HTR-8/SVneo (cell line): ENCODE measurements around the gene QSOX2.

Source experiments
- DNase-seq: peaks from one replicate; pipeline ENCODE4 v3.0.0; 2011; ENCODE audit warnings: low spot score, mixed read lengths; ENCODE audit not compliant: insufficient read length
- FAIRE-seq: peaks from 2 replicates; lab custom pipeline; 2011; peaks lifted over from hg19 to GRCh38; lab: Jason Lieb, UNC

Gene QSOX2

DNA sequence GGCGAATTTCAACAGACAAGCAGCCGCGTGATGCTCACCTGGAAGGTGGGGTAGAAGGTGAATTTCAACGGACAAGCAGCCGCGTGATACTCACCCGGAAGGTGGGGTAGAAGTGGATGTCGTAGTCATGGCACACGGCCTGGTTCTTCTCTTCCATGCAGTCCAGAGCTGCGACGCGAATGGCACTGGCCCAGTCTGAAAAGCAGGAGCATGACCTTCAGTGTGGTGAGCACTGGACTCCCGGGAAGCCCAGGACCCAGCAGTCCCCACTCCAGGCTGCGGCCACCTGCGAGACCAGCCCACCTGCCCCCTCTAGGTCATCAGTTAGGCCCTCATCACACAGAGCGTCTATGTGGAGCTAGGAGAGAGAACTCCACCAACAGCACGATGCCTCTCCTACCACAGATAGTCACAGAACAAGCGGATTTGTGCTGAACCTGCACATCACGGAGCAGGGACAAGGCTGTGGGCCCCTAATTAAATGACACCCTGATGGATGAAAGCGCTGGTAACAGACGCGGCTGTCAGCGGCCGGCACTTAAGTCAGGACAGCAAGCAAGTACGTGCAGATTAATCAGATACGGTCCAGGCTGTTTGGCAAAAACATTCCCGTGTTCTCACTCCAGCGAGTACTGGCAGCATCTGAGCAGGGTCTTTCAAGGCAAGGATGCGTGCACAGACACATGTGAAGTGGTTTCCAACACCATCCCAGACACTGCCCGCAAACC is 18.8 kb downstream of the QSOX2 start:
- DNase-seq = no peak
- no peak for FAIRE-seq

DNA sequence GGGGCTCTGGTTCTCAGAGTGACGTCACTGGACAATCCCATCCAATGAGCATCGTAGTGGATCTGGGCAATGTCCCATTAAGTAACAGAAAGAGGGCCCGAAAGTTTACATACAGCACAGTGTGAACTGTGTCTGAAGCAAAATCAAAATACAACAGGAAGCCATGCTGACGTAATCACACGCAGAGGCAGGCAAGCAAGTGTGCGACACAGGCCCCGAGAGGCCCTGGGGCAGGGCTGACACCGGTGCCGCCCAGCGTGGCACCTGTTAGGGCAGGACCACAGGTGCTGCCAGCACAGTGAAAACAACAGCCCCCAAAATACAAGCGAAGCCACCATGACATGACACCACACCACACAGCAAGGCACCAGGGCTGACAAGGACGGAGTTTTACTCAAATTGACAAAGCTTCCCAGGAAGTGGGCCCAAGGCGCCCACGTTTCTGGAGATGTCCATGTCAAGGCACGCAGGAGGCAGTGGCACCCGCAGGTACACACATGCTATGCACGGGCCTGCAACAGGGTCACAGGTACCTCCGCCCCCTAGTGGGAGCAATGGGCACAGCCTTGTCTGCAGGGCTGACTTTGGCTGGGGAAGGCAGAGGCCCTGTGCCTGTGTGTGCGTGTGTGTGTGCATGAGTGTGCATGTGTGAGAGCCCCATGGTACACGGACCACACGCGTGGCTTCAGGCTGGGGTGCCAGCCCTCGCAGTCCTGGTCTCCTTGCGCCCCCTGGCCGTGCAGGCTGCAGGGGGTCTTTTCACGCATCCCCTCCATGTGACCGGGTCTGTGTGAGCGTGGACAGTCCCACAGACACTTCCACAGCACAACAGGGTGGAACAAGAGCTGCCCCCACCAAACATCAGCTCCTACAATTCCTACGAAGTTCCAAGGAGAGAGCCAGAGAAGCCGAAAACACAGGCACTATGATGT is 19.6 kb downstream of the QSOX2 start:
- DNase-seq = peak; percentile 46
- peak; percentile 72 for FAIRE-seq

DNA sequence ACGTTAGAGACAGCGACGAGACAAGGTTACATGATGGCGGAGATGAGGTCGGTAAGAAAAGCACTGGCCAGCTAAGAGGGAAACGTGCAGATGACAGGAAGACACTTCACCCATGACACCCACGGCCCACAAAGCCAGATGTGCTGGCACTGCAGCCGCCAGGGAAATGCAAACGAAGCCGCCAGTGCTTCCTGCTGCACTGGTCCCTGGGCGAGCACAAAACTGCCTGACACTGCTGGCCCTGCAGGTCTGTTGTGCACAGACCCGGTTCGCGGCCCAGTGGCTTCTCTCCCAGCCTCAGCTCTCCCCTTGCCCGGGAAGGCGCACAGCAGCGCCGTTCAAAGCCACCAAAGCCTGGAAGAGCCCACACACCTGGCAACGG is 20.3 kb downstream of the QSOX2 start:
- FAIRE-seq = no peak
- DNase-seq = no peak

DNA sequence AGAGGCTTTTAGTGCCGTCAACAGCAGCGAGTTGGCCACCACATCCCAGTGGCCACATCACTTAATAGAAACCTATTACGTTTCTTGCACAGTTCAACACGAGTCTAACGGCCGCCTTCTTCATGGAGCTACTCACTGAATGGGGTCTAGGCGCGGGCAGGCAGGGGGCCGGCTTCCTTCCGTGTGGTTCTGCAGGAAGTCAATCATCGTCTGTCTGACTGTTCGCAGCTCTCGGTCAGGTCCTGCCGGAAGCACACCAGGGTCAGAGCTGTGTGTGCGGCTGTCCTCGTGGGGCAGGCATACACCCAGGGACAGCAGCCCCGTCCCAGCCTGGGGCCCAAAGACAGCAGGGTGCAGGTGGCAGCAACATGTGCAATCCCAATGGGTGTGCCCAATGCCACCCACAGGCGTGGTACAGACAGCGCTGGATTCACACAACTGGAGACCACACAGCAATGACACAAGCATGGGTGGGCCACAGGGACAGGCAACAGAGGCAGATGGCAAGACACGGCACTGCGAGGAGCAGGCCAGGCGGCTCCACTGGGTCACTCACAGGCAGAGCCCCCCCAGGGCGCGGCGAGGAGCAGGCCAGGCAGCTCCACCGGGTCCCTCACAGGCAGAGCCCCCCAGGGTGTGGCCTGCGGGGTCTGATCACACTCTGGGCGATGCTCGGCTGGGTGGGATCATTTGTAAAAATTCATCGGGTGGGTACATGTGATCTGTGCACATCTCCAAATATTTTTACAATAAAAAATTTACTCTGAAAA is 21.6 kb downstream of the QSOX2 start:
- FAIRE-seq = no peak
- DNase-seq = no peak

DNA sequence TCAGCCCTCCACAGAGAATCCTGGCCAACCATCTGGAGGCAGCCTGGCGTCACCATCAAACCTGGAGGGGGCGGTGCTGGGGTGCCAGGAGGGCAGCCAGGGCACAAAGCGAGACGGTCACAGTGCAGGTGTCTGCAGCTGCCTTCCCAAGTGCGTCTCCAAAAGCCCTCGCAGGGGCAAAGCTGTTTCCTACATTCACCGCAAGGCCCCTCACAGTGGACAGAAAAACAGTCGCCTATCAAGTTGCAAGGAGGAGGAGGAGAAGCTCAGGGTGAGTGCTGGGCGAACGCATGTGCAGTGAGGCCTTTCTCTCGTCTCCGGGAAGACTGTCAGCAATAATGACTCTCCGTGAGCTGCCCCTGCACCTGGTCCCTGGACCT is 22.7 kb downstream of the QSOX2 start:
- DNase-seq = no peak
- no peak for FAIRE-seq

DNA sequence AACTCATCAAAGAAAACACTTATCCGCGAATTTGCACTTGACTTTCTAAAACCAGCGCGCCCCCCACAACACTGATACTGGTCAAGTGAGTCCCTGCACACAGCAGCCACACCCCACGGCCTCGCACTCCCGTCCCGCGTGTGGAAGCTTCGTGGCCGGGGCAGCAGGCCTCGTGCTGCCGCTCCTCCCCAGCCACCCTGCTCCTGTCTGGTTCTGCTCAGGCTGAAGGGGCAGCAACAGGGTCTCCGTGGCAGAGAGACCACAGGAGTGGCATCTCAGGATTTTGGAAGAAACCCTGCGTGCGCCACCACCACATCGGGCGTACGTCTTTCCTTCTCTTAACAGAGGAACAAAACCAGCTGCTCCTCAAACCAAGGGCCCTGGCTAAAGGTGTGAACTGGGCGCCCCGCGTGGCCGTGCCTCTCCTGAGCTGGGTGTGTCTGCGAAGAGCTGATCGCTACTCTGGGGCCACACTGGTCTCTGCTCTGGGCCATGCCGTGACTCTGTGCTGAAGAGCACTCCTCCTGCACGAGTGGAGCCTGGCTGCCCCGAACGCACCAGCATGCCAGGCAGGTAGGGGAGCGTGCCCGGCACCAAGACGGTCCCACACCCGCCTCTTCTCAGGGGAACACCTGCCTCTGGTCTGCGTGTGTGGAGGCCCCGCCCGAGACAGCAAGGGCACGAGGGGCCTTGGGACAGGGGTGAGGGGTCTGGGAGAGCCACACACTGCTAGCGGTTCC is 23.3 kb downstream of the QSOX2 start:
- FAIRE-seq = no peak
- no peak for DNase-seq

DNA sequence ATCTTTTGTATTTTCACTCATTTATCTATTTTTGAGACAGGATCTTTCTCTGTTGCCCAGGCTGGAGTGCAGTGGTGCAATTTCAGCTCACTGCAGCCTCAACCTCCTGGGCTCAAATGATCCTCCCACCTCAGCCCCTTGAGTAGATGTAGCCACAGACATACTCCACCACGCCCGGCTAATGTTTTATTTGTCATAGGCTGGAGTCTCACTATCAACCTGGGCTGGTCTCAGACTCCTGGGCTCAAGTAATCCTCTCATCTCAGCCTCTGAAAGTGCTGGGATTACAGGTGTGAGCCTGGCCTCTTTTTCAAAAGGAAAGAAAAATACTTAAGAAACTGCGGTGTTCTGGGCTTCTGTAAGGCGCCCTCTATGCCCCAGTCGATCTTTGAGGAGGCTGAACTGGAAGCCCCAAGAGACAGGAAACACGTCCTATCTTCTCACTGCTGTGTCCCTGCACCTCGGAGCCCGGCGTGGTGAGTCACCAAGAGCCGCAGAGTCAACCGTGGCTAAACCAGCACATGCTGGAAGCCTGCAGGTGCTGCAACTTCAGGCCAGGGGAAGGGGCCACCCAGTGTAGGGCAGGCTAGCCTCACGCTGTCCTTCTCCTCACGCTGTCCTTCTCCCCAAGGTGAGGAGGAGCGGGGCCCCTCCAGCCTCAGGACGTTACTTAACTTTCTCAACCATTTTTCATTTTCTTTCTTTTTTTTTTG is 25.4 kb downstream of the QSOX2 start:
- peak; percentile 74 for DNase-seq
- no peak for FAIRE-seq

DNA sequence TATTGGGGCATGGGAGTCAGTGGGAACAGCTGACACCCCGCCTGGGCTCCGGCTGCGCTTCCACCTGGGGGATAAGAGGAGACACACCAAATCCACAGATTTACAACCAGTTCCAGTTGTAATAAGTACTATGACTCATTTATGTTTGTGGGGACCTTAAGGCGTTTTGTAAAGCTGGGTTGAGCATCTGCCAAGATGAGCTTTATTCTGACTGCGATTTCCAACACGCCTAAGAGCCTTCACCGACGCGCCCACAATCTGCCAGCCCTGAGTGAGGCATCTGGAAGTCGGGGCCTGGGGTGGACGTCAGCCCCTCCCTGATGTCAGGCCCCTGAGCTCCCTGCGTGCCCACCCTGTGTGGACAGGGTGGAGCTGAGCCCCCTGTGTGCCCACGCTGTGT is 26.3 kb downstream of the QSOX2 start:
- FAIRE-seq = no peak
- DNase-seq = no peak

DNA sequence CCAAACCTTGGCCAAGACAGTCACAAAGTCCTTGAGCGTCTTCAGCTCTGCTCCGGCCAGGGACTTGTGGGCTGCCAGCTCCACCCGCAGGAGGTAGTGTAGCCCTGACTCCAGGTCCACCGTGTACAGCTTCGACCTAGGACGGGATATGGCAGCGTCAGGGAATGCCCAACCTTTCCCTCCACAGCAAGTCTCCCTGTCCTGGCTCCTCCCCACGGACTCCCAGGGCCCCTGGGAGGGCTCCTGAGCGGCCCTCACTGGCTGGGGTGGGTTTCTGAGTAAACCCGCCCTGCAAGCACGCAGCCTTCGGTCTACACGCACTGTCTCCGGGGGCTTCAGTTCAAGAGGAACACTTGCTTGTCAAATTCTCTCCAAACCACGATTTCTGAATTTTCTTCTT is 26.9 kb downstream of the QSOX2 start:
- FAIRE-seq = no peak

DNA sequence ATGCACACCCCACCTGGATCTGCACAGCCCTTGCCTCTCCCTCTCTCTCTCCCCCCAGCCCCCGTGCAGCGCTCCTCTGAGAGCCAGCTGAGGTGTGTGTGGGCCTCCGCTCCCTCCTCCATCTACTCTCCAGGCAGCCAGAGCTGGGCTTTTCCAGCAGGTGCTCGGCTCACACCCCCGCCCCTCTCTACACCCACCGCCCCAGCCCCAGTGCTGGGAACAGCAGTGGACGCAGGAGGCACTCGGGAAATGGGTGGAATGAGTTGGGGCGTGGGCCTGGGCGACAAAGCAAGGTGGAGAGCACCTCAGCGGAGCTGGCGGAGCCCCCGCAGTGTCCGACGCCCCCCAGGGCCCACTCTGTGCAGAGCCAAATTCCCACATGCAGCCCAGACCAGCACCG is 27.3 kb downstream of the QSOX2 start:
- no peak for FAIRE-seq

More for the DNA sequence above, 26.9 kb downstream of the QSOX2 start:
- no peak for DNase-seq

DNA sequence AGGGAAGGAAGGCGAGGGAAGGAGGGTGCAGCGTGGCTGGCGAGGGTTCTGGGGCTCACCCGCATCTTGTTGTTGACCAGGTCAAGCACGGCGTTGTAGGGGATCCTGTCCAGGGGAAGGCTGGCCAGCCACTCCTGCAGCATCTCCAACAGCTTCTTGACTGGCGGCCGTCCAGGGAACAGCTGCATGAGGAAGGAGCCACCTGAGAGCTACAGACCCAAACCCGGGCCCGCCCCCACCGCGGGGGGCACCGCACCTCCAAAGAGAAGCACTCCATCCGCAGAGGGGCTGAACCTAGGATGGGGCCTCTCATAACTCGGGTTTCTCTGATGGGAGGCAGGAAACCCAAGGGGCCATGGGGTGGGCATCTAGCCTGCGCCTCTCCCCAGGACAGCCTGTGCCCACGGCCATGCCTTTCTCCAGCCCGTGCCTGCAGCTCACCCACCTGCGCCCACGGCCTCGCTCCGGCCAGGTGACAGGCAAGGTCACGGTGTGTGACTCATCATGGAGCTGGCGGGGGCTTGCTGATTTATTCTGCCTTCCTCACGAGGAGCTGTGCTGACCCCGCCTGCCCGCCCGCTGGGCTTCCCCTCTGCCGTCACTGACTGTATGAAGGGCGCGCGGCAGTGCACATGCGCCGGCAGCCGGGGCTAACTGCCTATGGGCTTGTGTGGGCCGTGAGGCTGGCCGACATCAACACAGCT is 28.9 kb downstream of the QSOX2 start:
- DNase-seq = no peak
- FAIRE-seq = no peak

More for the DNA sequence above, 27.3 kb downstream of the QSOX2 start:
- no peak for DNase-seq

DNA sequence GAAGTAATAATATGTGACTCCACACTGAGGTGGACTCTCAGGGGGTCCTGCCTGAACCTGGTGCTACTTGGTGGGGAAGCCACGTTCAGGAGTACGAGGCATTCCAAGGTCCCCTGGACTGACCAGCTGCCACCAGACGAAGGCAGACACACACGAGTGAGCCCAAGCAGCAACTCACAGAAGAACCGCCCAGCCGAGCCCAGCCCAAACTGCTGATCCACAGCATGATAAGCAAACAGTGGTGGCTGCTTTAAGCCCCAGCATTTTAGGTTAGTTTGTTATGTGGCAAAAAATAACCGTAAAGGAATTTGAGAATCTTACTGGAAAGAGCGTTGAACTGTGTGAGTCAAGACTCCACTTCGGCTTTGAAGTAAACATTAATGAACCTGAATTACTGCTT is 31.9 kb downstream of the QSOX2 start:
- DNase-seq (no peak), FAIRE-seq (no peak)

DNA sequence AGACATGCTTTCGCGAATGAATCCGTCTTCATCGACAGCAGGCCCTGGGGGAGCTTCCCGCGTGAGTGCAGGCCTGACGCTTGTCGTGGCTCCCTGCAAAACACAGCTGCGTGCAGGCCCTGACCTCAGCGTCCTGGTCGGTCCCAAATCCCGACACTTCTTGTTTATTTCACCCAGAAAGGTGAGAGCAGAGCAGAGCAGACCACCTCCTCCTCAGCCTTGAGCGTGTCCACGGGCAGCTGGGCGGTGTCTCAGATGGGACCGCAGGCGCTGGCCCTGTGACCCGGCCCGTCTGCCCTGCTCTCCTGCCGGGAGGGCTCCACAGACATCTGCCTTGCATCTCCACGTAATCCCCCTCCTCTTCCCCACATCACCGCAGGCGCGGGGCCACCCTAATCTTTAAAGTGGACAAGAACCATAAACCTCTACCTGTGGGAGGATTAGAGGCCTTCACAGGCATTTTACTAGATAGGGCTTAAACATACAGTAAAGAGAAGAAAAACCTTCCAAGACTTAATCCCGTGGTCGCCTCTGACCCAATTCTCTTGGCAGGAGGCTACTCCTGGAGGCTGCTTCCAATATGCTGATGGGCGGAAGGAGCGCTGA is 33.2 kb downstream of the QSOX2 start:
- no peak for DNase-seq
- FAIRE-seq = no peak

DNA sequence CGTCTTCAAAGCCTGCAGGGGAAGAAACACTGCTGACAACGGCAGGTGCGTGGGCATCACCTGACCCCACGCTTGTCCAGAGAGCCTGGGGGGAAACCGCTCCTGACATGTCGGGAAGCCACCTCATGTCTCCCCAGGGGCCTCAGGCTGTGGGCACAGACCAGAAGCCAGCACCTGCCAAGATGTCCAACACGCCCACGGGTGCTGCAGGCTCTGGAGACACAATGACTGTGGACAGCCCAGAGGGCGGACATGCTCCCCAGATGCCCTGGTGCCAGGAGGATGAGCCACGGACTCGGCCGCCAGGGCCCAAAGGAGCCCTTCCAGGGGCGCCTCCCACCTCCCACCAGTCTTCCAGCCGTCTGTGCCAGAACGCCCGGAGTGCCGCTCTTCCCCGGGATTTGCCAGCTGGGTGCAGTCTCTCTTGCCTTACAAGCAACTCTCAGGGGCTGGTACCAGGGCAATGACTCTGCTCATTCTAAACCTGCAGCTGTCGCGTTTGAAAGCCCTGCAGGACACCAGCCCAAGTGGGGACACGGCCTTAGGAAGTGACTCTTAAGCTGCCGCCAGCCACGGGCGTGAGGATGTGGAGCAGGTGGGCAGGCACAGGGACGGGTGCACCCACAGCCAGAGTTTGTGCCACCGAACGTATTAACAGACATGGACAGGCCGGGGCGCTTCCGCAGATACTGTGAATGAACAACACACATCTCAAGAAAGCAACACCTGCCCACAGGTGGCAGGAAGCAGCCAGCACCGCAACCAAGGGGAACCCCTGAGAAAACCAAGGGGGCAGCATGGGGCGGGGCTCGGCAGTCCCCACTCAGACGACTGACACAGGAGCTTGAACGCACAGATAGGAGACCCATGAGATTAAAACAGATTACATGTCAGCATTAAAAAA is 33.9 kb downstream of the QSOX2 start:
- no peak for FAIRE-seq
- DNase-seq = no peak

DNA sequence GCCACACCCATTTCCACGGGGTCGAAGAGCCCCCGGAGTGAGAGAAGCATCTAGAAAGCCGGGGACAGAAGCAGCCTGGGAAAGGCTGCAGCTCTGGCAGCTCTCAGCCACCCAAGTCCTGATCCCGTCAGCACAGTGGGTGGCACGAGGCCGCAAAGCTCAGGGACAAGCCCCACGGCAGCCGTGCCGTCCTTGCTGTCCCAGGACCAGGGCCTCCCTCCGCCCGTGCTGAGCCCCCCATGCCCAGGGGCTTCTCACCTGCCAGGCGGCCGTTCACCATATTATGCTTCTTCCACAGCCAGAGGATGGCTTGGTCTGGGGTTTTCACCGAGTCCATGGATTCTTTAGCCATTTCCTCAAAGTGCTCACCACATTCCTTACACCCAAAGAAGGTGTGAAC is 34.6 kb downstream of the QSOX2 start:
- DNase-seq (no peak), FAIRE-seq (no peak)

DNA sequence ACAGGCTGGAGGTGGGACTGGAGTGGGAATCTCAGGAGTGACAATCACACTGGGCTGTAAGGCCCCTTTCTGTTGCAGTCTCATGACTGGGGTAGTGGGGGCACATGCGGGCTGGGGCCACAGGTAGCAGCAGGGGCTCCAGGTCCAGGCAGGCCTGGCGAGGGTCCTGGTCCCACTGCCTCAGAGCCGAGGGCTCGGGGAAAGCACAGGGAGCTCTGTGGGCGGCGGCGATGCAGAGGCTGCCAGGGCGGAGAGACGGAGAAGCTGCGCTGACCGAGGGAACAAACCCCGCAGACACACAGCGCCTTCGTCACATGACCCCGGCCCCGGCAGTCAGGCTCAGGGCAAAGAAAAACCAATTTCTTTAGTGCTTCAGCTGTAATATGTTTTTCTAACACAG is 35.3 kb downstream of the QSOX2 start:
- DNase-seq = no peak
- no peak for FAIRE-seq

DNA sequence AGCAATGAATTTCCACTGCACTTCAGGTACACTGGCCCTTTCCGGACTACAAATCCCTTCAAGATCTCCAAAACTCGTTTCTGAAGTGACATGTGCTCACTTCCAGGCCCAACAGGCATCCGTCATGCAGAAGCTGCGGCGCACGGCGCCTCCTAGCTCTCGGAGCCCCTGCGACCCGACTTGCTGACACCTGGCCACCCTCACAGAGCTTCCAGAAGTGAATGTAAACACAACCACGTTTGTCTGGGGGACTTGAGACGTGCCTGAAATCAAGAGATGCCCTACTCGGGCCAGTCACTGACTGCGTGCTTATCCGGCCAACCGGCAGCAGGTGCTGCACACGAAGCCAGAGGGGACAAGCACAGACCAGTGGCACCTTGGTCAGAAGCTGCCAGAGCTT is 35.8 kb downstream of the QSOX2 start:
- DNase-seq (no peak), FAIRE-seq (no peak)

DNA sequence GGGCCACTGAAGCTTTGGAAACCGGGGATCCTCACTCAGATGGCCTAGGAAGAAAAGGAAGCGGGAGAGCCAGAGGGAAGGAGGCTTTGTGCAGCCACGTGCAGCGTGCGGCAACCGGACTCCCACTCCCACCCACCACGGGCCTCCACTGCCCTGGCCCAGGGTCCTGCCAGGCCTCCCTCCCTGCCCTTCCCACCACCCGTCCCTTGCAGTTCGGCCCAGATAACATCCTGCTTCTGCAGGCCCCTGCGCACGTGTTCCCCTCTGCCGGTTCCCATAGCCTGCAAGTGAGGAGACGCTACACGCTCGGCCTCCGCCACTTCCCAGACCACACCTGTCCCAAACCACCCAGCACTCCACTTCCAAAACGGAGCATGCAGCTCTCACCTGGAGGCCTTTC is 36.4 kb downstream of the QSOX2 start:
- FAIRE-seq (no peak), DNase-seq (no peak)
